Embryonic facial prominence (tissue), 1 donor: ENCODE measurements around the gene IL10.
"Not testable (repeated sequence)": the region's sequence is repeated elsewhere in the genome, so short reads cannot be mapped to it uniquely, and the experiment has no call there.

Experiments
- DNase-seq: peaks from one replicate; pipeline ENCODE4 v3.0.0-alpha.2; 2016; ENCODE audit errors: extremely low spot score

Gene IL10

DNA sequence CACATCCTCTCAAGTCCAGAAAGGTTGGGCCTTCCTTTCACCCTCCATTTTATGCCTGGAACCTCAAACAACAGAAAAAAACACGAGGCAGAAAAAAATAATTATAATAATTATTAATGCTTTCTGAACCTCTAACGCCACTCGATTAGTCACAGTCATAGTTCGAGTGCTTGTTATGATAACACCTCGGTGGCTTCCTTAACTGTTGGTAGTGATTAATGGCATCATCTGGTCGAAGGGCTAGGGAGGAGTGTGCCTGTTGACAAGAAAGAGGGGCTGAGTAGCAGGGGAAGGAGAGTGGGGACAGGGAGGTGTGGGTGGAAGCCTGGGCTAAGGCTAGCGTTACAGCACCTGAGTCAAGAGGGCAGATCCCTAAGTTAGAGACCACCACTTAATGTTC lies 21.3 kb upstream of the IL10 start:
- DNase-seq, result no peak

DNA sequence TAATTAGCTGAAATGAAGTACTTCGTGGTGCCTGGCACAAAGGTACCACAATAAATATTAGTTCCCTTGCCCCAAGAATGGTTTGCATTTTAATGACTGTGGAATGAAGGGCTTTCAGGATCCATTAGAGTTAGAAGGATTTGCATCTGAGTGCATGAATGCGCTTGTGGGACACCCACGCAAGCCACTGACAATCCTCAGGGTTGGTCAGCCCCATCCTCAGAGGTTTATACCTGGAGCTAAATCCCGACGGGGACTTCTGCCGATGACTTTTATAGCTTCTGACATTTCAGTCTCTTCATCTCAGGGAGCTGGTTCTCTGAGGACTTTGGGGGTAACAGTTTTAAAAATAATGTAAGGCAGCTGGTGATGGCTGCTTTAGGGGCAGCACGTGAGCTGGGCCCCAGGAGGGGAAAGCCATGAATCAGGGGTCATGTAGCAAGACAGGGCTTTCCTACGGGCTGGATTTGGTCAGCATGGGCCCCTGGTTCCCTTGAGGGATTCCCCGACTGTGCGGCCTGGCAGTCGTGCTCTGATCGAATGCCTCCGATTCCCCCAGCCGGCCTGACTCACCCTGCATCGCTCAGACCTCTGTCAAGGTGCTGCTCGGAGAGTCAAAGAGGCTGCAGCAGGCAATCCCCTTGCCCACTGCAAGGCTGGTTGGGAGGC lies 20.8 kb upstream of the IL10 start:
- no peak for DNase-seq

DNA sequence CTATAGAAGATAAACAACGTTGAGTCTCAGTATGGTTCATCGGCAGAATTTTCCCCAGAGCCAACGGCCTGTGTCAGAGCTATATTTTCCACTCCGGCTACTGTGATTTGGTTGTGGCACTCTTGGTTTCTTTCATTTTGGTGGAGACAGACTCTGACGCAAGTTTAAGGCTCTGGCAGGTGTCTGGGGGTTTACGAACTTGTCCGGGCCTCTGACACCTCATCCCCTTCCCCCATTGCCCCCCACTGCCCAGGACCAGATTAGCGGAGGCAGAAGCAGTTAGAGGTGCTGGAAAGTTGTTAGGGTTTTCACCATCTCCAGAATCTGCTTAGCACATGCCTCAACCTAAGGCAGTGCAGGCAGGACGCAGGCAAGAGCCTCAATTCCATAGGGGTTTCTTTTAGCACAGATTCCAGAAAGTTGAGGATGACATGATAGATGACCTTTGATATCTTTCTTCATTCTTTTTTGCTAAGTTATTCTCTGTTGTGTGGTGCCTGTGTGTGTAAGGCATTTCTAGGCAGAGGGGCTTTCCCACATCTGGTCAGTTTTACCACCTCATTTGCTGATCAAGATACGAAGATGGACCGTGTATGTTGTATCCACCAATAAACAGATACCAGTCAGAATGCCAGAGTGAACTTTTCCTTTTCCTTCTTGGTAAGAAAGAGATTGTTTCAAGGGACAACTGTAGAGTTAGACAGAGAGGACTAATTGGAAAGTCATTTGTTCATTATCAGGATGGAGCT lies 18.4 kb upstream of the IL10 start:
- no peak for DNase-seq

DNA sequence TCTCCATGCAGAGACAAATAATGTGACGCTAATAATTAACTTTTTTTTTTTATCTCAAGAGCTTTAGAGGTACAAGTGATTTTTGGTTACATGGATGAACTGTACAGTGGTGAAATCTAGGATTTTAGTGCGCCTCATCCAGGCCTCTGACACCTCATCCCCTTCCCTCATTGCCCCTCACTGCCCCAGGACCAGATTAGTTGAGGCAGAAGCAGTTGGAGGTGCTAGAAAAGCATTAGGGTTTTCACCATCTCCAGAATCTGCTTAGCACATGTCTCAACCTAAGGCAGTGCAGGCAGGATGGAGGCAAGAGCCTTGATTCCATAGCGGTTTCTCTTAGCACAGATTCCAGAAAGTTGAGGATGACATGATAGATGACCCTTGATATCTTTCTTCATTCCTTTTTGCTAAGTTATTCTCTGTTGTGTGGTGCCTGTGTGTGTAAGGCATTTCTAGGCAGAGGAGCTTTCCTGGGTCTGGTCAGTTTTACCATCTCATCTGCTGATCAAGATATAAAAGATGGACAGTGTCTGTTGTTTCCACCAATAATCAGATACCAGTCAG lies 16.3 kb upstream of the IL10 start:
- DNase-seq, result no peak

DNA sequence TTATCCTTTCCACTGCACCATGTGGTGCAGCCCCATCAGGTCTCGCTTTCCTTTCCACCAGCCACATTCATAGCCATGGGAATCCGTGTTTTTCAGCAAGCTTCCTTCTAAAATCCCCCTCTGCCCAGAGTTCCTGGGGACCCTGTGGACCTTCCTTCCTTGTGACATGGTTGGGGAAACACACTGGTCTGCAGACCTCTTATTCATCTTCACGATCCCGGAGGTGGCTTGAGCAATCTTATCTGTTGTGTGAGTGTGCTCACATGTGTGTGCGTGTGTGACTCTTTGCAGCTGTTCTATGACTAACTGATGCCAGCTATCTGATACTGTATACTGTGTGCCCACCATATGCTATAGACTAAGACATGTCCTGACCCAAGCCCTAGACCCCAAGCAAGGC lies 15.6 kb upstream of the IL10 start:
- DNase-seq, result no peak

DNA sequence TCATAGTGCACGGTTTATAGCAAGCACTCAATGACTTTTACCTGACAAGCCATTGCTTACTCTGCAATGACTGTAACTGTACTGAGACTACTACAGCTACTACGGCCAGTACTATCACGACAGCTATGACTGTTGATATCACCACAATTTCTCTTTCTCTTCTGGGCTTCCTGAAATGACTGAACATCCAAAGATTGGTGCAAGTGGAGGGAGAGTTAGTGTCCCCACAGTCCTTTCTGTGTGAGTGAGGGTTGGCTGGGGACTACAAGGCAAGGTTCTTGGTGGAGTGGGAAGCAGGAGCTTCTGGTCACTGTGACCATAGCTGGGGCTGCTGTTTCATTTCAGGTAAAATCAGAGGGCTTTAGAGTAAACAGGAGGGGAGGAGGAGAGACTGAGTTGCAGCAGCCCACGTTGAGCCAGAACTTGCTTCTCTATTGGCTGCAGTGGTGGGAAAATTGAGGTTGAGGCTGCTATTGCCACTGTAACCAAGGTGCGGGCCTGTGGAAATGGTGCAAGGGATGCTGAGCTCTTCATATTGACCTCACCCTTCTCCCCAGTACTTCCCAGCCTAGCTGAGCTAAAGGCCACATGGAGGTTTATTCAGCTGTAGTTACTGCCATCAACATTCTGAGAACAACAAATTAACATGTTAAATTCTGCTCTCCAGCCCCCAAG lies 14.1 kb upstream of the IL10 start:
- DNase-seq, result no peak

DNA sequence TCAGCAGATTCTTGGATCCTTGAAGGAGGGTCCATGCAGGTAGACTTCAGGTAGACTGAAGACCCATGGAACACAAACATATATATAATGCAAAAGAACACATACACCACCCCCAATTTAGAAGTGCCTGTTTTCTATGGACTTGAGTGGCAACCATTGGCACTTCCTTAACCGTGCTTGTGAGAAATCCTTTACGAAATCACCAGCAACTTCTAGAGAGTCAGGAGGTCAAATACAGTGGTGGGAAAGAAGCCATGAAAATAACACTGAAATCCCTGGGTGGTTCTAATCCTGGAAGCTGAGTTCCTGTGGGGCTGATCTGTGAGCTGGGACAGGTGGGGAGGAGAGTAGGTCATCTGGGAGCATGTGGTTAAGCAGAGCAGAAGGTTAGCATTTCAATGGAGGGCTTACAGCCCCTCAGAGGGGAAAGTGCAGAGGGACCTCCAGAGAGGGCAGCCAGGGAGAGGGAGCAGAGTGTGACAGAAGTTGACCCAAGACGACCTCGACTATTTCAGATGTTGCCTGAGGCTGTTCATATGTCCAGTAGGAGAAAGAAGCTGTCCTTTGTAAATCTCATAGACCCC lies 13.0 kb upstream of the IL10 start:
- DNase-seq, result no peak

DNA sequence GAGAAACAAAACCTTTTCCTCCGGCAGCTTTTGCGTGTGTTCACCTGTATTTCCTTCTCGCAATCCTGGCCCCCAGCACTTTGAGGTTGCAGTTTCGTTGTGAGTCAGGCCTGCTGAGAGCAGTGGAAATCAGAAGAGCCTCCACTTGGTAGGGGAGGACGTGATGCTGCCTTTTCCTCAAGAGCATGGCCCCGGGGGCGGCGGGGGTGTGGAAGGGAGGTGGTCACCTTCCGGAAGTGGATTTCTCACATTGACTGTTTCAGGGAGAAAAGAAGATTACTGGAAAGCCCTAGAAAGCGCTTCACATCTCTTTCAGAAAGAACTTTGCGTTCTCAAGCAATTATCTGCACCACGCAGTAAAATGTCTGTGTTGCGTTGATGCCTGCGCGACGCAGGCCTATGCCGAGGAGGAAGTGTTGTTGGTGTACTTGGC lies 12.2 kb upstream of the IL10 start:
- DNase-seq, result no peak

DNA sequence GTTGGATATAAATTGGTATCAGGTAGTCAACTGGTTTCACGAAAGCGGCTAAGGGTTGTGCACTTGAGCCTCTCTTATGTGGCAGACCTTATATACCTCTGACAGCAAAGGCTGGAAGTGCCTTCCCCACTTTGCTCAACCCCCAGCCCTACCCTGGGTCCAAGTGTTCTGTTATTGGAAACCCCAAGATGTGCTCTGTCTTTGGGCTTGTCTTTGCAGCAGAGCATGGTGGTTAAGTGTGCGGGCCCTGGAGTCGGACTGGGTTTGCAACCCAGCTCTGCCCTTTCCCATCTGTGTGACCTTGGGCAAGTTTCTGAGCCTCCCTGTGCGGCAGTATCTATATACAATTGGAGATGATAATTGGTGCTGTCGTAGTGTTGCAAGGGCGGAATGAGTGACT lies 11.2 kb upstream of the IL10 start:
- no peak for DNase-seq

DNA sequence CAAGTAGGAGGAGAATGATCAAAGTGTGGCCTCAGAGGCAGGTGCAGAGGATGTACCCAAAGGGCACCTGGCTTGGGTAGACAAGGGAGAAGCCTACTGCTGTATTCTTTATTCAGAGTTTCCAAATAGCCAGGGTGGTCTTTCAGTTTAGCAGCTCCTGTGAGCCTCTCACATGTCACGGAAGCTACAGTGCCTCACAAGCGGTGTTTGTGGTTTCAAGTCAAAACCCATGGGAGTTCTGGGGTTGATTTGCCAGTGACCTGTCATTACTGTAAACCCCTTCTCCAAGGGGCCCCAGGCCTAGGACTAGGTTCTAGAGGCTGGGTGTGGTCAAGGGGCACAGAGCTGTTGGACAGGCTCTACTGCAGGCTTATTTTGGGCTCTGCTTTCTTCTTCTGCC lies 10.2 kb upstream of the IL10 start:
- no peak for DNase-seq

DNA sequence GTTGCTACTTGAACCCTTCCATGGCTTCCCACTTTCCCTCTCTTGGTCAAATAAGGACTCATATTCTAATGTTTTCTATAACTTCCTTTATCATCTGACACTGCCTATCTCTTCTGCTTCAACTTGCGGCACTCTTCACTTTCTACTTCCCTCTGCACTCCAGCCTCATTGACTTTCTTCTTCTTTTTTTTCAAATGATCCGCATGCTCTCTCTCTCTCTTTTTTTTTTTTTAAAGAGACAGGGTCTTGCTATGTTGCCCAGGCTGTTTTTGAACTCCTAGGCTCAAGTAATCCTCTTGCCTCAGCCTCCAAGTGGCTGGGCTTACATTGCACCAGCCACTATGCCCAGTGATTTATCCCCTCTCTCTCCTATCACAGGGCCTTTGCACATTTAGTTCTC lies 7.3 kb upstream of the IL10 start:
- DNase-seq, result no peak

DNA sequence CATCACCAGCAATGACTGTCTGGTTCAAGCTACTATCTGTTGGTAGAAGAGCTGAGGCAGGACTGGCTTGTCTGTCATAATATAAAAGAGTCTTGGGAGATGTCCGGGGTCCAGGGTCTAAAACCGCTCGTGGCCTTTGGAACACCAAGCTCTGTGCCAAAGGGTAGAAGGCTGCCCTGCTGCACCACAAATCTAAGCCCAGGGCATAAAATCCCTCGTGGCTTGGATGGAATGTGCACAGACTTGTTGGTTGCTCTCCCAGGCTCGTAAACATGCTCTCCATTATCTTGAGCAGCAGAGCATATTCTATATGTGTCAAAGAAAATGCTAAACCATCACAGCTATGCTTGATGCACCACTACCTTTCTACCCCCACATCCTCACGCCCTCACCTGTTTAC lies 6.6 kb upstream of the IL10 start:
- DNase-seq, result not testable (repeated sequence)

DNA sequence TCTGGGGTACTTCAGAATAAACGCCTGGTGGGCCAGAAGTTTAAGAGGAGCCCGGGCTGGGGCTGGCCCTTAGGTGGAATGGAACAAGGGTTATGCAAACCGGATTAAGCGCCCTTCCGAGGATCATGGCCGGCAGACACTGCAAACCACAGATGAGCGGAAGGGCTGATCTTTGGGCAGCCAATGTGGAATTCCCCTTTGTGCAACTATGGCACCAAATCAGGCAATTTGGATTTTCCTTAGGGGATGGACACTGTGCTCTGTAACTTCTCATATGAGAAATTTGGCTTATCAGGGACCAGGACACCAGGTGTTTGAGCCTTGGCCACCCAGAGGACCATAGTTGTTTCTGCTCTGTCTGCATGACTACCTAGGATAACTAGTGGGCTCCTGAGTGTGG lies 5.7 kb upstream of the IL10 start:
- DNase-seq, result no peak

DNA sequence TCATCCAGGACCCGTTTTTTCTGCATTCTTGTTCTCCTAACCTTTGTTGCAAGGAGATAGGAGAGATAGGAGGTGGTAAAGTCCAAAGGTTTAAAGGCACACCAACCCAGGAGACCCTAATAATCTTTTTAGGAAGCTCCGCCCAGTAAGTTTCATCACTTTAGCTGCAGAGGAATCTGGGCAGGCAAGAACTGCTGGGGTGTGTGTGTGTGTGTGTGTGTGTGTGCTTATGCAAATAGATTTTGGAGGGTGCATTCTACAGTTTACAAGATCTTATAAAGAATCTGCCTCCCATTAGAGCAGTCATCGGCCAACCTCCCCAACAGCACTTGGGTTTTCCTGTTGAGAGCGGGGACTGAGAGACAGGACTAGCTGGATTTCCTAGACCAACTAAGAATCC lies 3.9 kb upstream of the IL10 start:
- DNase-seq, result no peak

DNA sequence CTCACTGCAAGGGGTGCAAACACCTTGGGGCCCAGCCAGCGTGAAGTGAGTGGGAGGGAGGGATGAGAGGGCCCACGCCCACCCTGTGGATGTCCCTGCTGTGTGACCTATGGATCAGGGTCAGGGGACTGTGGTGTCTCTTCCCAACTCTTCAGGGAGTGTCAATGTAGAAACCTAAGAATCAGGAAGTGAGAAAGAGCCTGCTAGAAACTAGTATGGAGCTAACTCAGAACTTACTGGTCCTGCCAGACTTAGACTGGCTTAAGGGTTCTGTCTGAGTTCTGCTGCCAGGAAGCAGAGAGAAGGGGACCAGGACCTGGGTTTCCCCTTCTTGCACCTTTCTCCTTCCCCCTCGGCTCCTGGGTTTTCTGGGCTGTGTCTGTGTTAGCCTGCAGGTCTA lies 1.8 kb upstream of the IL10 start:
- DNase-seq, result no peak

DNA sequence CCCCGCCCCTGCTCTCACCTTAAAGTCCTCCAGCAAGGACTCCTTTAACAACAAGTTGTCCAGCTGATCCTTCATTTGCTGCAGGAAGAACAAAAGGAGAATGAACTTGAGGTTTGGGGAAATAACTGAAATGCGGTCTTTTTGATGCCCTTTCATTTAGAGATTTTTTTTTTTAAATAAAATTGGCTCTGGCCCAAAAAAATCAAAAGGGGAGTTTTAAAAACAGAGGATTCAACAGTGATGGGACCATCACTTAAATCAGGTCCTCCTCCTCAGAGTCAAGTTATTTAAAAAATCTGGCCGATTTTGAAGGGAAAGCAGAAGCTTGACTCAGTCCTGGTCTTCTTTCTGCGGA lies 979 bp downstream of the IL10 start:
- no peak for DNase-seq

DNA sequence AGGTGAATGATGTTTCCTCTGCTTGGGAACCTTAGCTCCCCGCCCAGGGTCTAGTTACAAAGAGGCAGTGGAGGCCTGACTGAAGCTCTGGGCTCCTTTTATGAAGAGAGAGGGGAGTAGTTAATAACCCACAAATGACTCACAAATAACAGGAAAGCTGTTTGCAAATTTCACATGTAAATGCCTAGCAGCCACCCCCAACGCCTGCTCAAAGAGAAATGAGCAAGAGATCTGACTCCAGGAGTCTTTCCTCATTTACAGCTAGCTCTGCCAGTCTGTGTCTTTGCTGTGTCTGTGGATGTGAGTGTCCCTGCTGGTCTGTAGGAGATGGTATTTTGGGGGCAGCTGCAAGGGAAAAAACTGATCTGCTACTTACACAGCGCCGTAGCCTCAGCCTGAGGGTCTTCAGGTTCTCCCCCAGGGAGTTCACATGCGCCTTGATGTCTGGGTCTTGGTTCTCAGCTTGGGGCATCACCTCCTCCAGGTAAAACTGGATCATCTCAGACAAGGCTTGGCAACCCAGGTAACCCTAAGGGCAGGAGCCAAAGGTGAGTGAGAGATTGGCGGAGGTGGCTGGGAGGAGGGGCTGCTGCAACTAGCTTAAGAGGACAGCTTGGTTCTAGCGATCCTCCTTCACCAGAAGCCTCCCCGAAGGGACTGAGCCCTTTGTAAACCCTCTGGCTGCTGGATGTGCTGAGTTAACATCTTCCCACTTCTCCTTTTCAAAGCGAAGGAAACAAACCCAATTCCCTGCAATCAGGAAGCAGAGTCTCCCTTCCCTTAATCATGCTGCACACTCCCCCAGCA lies 1.6 kb downstream of the IL10 start, which contains the start of gene IL19:
IL19 (plus strand) TSS at position 243 of the 807 bp plus-strand sequence. CDS start 65,890 bp downstream, outside the sequence.
- DNase-seq, result no peak

DNA sequence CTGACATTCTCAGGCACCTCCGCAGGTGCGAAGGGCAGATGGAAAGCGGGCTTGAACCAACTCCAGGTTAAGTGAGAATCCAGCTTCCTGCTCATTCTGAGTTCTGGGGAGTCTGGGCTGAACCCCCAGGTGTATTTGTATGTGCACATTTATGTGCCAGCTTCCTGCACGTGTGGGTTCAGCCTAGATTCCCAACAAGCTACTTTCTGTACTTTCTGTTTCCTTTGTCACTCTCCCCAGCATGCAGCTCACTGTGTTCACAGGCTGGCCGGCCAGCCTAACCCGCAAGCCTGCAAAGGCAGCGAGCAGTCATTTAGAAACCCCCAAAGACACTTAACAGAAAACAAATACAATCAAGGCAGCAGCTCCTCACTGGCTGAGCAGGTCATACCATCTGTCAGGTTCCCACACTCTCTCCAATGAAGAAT lies 3.0 kb downstream of the IL10 start:
- DNase-seq, result no peak

DNA sequence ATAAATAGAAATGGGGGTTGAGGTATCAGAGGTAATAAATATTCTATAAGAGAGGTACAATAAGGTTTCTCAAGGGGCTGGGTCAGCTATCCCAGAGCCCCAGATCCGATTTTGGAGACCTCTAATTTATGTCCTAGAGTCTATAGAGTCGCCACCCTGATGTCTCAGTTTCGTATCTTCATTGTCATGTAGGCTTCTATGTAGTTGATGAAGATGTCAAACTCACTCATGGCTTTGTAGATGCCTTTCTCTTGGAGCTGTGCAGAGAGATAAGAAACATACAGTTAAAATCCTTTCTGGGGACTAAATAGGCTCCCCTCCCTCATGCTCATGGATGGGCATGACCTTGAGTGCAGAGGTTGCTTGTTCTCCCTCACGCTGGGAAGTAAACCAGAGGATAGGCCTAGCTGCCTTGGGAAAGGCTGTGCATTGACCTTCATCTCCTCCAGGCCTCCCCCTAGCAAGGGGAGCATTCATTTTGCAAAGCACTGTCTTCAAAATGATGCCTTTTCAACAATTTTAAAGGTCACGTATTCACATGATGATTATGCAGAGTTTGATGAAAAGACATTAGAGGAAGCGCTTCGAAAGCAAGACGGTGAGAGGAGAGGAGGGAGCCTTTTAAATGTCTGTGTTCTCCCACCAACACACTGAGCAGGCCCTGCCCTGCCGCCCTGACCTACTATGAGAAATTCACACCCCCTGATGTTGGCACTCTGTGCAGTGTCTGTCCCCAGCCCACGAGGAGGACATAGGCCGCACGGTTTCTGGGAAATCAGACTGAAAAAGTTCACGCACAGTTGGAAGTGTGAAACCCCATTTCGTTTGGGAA lies 3.6 kb downstream of the IL10 start:
- DNase-seq, result no peak

DNA sequence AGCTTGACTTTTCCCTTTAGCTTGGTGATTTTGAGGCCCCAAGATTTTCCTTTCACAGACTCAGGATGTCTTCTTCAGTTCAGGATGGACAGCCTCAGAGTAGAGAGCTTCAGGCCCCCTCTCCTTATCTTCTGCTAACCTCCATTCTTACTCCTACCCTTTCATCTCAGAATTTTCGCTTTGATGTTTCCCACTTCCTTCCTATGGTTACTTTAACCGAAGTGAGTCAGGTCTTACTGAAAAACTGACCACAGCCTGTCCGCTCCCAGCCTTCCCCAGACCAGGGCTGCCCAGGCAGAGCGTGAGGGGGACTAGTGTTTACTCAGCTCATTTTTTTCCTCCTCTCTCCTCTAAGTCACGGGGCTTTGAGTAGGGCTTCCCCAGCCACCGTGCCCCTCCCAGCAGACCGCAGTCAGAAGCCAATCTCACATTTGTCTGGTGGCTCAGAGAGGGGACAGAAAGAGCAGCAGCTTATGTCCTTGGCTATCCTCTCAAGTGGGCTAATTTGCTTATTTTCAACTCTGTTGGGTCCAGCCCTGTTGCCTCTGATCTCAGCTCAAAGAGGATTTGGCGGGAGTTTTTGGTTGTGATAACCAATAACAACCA lies 5.9 kb downstream of the IL10 start:
- no peak for DNase-seq
